Fibroblast of skin of scalp (primary cell): ENCODE results near the gene SCARB2.

ENCODE experiments used
- DNase-seq: peaks from one replicate; pipeline ENCODE4 v3.0.0-alpha.2; 2013

Gene SCARB2

GRCh38 chr4:76198411-76199237 lies 15.0 kb downstream of the SCARB2 start:
- DNase-seq: peak; percentile 76

- peak; percentile 41 for DNase-seq
Observed at GRCh38 chr4:76197971-76198410, 15.6 kb downstream of the SCARB2 start.

DNA sequence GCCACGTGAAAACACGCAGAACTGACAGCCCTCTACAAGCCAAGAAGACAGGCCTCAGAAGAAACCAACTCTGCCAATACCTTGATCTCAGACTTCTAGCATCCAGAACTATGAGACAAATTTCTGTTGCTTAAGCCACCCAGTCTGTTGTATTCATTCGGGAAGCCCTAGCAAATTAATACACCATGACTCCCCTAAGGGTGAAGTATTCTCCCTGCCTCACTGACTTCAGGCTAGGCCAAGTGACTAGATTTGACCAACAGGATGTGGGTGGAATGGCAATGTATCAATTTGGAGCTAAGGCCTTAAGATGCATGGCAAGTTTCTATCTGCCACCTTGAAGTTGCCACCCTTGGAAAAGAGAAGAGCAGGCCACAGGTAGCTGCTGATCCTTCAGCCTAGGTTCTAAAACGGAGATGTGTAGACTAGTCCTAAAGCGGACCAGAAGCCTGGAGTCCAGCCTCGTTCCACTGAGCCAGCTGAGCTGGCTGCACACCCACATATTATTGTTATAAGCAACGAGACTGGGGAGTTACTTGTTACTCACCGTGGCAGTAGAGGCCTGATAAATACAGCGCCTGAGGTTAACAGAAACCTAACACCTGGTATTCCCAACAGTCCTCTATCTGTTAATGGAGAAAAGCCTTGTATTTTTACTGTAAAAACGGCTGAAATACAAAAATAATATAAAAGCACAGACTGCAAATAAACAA lies 16.4 kb downstream of the SCARB2 start:
- no peak for DNase-seq

DNA sequence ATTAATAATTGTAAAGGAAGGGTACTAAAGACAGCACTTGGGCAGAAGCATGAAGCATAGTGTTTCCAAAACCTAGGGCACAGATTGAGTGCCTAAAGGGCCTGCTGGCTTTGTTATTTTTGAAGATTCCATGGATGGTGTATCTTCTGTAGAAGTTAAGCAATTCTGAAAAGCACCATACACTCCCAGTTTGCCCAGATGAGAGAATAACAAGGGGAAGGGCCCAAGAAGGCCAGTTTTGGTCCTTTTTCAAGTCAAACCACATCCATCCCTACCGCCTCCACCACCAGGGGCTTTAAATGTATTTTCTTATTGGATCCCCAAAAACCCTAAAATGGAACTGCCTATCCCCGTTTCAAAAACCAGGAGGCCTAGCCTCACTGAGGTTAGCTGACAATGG lies 17.2 kb downstream of the SCARB2 start:
- DNase-seq: no peak

GRCh38 chr4:76195326-76195725 lies 18.3 kb downstream of the SCARB2 start:
- DNase-seq: no peak

DNA sequence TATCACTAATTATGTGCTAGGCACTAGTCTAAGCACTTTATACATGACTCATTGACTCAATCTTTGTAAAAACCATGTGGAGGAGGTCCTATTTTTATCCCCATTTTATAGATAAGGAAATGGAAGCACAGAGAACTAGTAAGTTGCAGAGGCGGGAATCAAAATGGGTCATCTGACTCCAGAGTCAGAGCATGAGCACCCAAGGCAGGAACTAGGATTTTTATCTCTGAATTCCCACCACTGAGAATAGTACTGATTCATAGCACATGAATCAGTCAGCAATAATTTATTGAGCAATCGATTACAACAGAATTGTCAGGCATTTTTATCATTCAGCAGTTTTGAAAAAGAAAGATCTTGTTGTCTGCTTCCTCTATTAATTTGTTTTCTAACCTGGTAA lies 19.3 kb downstream of the SCARB2 start:
- DNase-seq: peak; percentile 91

DNA sequence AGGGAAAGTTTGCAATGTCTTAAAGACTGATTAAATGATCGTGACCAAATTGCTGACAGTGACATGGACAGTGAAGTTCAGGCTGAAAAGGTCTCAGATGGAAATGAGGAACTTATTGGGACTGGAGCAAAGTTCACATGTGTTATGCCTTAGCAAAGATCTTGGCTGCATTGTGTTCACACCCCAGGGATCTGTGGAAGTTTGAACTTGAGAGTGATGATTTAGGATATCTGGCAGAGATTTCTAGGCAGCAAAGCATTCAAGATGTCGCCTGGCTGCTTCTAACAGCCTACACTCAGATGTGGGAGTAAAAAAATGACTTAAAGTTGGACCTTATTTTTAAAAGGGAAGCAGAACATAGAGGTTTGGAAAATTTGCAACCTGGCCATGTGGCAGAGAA lies 21.4 kb downstream of the SCARB2 start:
- DNase-seq: no peak

DNA sequence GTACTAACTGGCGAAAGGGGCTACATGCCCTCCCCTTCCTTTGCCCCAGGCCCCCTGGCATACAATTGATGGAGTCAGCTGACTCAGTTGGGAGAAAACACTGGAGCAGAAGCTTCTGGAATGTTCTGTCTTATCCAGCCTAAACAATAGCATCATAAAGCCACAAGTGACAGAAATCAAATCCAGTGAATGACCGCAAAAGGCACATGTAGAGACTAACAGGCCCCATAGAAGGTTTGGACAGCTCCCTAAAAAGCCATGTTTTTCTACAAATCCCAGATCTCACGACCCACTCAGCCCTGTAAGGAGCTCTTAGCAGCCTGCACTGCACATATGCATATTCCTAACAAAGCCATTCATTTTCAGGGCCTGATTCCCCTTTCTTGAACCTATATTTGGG lies 25.1 kb downstream of the SCARB2 start:
- peak; percentile 36 for DNase-seq

GRCh38 chr4:76188149-76188548 lies 25.5 kb downstream of the SCARB2 start:
- DNase-seq: no peak

- DNase-seq: no peak
Observed at GRCh38 chr4:76187152-76187551, 26.5 kb downstream of the SCARB2 start.

- no peak for DNase-seq
Observed at GRCh38 chr4:76182463-76182862, 31.2 kb downstream of the SCARB2 start.

DNA sequence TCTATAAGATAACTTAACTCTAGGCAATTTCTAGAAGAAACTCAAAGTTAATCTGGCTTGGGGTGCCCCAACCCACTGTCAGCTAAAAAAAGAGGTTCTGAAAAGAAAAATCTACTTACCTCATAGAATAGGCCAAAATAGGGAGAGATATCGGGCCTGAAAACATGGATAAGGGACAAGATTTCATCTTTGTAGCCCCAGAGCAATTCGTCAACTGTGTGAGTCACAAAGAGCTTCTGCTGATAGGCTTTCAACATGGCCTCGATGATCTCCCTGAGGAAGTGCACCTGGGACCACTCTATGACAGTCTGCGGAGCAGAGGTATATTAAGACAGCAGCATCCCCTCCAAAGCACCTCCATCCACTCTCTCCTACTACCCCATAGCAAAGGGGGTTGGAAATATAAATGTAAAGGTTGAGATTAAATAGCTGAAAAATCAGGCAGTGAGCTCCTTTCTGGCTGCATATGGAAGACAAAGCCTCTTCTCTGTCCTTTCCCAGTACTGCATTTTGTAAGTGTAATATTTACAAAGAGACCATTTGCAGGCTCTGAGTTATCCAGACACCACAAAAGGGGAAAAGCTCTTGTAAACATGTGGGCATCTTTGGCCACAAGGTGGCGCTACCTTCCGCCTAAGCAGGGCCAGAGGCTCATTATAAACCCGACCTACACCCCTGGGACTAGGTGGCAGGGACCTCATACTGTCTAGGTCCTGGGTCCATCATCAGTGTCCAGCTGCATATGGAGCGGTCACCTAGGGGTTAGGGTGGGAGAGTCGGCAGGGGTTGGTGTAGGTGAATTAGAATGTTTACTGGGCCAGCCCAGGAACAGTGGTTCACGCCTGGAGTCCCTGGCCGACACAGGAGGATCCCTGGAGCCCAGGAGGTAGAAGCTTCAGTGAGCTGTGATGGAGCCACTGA lies 34.0 kb downstream of the SCARB2 start:
- peak; percentile 77 for DNase-seq

DNA sequence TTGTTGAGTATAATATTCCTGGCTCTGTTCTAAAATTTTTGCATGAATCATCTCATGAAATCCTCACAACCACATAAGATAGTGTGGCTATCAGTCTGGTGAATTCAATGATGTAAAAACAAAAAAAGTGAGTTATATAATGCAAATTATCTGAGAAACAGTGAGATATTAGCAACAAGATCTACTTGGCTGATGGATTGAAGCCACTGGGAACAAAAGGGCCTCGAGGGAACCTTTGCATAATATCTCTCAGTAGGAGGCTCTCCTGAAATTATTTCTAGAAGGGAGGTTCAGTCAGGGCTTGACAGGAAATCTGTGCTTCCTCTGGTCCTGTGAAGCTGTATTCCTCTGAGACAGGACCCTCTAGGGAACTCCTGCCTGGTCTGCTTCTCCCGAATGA lies 35.3 kb downstream of the SCARB2 start:
- DNase-seq: no peak

DNA sequence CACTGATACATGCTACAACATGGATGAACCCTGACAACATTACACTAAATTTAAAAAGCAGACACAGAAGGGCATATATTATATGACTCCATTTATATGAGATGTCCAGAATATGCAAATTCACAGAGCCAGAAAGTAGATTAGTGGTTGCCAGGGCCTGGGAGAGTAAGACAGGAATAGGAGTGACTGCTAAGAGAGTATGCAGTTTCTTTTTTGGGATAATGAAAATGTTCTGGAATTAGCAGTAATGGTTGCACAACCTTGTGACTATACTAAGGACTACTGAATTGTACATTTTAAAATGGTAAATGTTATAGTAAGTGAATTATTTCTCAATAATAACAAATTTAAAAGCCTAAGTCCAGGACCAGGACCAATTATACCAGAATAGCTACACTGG lies 35.9 kb downstream of the SCARB2 start:
- DNase-seq: no peak

DNA sequence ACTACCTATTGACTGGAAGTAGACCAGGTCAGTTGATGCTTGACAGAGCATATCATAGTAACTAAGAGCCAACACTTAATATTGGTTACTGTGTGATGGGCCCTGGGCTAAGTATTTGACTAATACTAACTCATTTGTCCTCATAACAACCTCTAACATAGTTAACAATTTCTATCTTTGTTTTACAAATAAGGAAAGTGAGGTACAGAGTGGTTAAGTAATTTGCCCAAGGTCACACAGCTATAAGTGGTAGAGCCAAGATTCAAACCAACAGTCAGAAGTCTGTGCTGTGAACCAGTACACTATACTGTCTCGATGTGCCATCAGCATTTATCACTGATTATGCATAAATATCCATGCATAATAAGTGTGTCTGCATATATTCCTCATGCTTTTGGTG lies 38.3 kb downstream of the SCARB2 start:
- DNase-seq: no peak

DNA sequence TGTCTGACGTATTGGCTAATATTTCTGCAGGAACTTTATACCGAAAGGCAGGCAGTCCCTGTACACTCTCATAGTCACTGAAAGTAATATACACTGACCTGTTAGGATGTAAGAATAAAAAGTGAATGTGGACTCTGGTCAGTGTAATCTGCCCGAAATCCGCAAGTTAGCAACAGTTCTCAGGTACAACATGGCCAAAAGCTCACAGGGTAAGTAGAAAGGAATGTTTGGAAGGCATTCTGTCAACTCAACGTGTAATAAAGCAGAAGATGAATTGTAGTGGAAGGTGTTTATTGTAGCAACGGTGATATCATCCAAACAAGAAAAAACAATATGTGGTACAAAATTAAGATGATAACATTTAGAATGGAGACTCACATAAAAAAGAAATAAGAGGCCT lies 39.4 kb downstream of the SCARB2 start:
- DNase-seq: no peak

DNA sequence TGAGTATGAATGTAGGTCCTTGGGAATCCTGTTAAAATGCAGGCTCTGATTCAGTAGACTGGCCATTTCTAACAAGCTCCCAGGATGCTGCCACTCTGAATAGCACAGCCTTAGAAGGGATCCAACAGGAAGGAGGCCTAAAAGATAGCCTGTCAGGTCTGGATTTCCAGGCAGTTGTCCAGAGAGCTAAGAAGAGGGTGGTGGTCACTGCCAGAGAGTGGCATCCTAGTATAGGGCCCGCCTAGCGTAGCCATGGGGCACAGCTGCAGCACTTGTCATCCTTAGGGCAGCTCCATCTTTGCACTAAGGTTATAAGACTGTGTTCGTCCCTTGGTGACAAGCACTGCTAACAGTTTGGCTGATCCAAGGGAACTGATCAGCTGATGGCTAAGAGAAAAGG lies 44.9 kb downstream of the SCARB2 start:
- DNase-seq: no peak

GRCh38 chr4:76166480-76166879 lies 47.1 kb downstream of the SCARB2 start:
- no peak for DNase-seq

GRCh38 chr4:76160355-76160754 lies 53.3 kb downstream of the SCARB2 start:
- no peak for DNase-seq

GRCh38 chr4:76156635-76157034 lies 57.0 kb downstream of the SCARB2 start:
- DNase-seq: no peak

- DNase-seq: no peak
Observed at GRCh38 chr4:76155979-76156378, 57.6 kb downstream of the SCARB2 start.

GRCh38 chr4:76153356-76153755 lies 60.3 kb downstream of the SCARB2 start:
- DNase-seq: no peak
